Cardiac muscle cell (in vitro differentiated cells and primary cell): ENCODE data around the gene CHCHD3. TPM values are rescaled to one million over a fixed set of nuclear protein-coding genes. Genes with fewer than 3 reads are reported as not detected.
A peak's percentile ranks its signal among the peaks of the same experiment; 100 is the strongest.

Experiments used
- DNase-seq, 2 donors: peaks; one replicate each; pipeline versions ENCODE4 v3.0.0 to v3.0.0-alpha.2; 2010 to 2017; ENCODE audit warnings: low read depth in 1 of 2, low spot score in 1 of 2
- H3K27ac ChIP-seq: fragments of 200-600 bp; sonication (generic); 2 replicates; pipeline ENCODE4 v1.5.1; 2016
- H3K27me3 ChIP-seq: fragments of 200-600 bp; sonication (generic); 2 replicates; pipeline ENCODE4 v1.6.0; 2016; ENCODE audit warnings: control low read depth
- H3K36me3 ChIP-seq: fragments of 200-600 bp; sonication (generic); 2 replicates; pipeline ENCODE4 v1.5.1; 2016; ENCODE audit warnings: control low read depth
- H3K4me1 ChIP-seq: fragments of 200-600 bp; sonication (generic); 2 replicates; pipeline ENCODE4 v1.8.1; 2017; ENCODE audit warnings: low read depth, mild to moderate bottlenecking, mixed run types
- H3K4me3 ChIP-seq: fragments of 200-600 bp; sonication (generic); 2 replicates; pipeline ENCODE4 v1.5.1; 2016; ENCODE audit warnings: mild to moderate bottlenecking
- H3K9me3 ChIP-seq: fragments of 200-600 bp; sonication (generic); 2 replicates; pipeline ENCODE4 v1.5.1; 2017; ENCODE audit warnings: low read depth, mild to moderate bottlenecking, control low read depth
- polyA plus RNA-seq: library from polyadenylated mRNA; unstranded; fragments of >200 nt; fragmentation: Nextera tagmentation; extraction: Ambion mirVana; gene quantifications from 2 replicates; pipeline ENCODE4 v1.2.1, GENCODE V29; 2016
- total RNA-seq: library from RNA; depleted of rRNA; stranded (reverse); fragments of >200 nt; gene quantifications from 2 replicates; pipeline ENCODE4 v1.2.3, GENCODE V29; 2016
- TF ChIP-seq, protein P1 (sequence below): IDR thresholded peaks from 2 replicates; pipeline ENCODE4 v1.5.1; 2012; ENCODE audit warnings: low read depth, mild to moderate bottlenecking, low read length

CHCHD3 gene
- total and polyA plus RNA-seq, 2 experiments from 2014 or later: 95.1 to 127 TPM

DNA sequence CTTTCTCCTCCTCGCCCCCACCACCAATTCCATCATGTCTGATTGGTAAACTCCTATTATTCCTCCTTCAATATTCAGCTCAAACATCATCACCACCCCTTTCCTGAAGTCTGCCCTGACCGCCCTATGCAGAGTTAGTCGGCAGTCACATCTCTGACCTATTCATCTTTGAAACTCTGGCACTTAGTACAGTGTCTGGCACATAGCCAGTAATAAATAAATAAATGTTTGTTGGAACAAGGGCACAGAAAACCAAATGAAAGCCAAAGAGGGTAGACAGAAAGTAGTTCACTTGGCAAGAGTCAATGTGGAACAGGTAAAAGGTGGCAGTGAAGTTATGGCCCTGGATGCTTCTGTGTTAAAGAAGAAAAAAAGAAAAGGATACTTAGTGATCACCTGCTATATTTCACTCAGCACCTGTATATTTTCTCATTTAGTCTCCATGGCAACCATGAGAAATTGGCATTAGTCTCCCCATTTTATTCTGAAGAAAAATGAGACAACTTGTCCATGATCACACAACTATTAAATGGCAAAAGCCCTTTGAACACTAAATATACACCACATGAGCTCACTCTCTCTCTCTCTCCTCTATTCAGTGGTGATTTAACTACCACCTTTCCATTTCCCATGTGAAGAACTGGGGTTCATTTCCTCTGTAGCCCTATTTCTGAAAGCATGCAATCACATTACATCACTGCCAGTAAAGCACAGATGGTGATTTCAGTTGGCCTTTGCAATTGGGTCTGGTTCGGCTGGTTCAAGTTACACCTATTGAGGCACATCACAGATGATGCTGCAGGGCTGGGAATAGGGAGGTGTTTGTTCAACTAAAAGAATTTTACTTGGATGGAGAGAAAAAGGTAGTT lies 25.3 kb downstream of the CHCHD3 start:
- no peaks in the 10 kb centered on the region for H3K36me3 ChIP-seq
- peaks cover 9% of the 10 kb centered on the region for H3K4me1 ChIP-seq
- TF ChIP-seq, protein P1, sequence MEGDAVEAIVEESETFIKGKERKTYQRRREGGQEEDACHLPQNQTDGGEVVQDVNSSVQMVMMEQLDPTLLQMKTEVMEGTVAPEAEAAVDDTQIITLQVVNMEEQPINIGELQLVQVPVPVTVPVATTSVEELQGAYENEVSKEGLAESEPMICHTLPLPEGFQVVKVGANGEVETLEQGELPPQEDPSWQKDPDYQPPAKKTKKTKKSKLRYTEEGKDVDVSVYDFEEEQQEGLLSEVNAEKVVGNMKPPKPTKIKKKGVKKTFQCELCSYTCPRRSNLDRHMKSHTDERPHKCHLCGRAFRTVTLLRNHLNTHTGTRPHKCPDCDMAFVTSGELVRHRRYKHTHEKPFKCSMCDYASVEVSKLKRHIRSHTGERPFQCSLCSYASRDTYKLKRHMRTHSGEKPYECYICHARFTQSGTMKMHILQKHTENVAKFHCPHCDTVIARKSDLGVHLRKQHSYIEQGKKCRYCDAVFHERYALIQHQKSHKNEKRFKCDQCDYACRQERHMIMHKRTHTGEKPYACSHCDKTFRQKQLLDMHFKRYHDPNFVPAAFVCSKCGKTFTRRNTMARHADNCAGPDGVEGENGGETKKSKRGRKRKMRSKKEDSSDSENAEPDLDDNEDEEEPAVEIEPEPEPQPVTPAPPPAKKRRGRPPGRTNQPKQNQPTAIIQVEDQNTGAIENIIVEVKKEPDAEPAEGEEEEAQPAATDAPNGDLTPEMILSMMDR: no peak
- H3K27ac ChIP-seq: no peak overlapping the region
- no peaks in the 10 kb centered on the region for H3K9me3 ChIP-seq
- H3K4me3 ChIP-seq: no peak overlapping the region
- no peaks in the 10 kb centered on the region for H3K27me3 ChIP-seq
- no peak for DNase-seq

DNA sequence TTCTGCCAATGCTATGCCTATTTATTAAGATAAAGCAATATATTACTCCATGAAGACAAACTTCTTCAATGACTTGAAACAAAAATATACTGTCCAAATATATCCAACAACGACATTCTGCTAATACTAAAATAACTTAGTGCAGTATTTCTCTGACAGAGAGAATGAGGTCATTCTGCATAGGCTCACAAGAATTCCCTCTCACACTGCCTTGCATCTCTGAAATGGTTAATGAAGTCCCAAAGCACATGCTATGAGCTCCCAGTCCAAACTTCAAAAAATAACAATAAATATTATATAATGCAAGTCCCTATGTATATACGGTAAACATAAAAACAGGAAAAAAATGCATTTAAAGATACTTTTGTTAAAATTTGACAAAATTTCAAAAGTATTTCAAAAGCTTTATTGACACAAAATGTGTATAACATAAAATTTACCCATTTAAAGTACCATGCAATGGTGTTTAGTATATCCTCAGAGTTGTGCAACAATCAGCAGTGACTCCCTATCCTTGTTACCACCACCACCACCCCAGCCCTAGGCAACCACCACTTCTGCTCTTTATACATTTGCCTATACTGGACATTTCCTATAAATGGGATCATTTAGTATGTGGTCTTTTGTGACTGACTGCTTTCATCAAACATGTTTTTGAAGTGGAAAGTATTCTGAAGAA lies 27.6 kb downstream of the CHCHD3 start:
- Histone ChIP-seq H3K9me3 (no peaks in the 10 kb centered on the region), H3K4me1 (peaks cover 19% of the 10 kb centered on the region), H3K27ac (no peak overlapping the region), H3K36me3 (no peaks in the 10 kb centered on the region), H3K4me3 (no peak overlapping the region), H3K27me3 (no peaks in the 10 kb centered on the region)
- DNase-seq: no peak
- TF ChIP-seq, protein P1: no peak

DNA sequence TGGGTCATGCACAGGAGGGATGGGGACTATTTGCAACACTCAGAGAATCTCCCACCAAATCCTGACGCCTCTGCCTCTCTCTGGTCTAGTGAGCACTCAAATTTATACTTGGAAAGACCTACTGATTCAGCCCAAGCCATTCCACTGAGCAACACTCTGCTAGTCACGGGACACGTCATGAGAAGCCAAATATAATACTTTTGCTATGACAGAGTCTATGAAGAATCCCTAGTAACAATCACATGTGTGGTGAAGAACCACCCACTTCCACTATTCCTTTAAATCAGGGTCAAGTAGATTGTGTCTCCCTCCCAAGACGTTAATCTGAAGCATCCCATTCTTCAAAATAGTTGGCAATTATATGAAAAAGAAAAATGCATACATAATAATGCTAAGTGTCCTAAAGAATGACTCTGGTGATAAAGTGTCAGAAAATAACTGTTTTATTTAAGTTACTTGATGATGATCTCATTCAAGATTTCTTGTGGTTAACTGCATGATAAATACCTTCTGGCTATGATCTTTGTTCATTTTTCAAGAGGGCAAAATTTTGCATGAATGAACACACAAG lies 28.5 kb downstream of the CHCHD3 start:
- no peaks in the 10 kb centered on the region for H3K27me3 ChIP-seq
- peak in 1 of 2 donors; percentile 90 for DNase-seq
- no peak overlapping the region for H3K4me3 ChIP-seq
- H3K36me3 ChIP-seq: no peaks in the 10 kb centered on the region
- TF ChIP-seq, protein P1: no peak
- H3K9me3 ChIP-seq: no peaks in the 10 kb centered on the region
- H3K4me1 ChIP-seq: peaks cover 19% of the 10 kb centered on the region
- no peak overlapping the region for H3K27ac ChIP-seq

DNA sequence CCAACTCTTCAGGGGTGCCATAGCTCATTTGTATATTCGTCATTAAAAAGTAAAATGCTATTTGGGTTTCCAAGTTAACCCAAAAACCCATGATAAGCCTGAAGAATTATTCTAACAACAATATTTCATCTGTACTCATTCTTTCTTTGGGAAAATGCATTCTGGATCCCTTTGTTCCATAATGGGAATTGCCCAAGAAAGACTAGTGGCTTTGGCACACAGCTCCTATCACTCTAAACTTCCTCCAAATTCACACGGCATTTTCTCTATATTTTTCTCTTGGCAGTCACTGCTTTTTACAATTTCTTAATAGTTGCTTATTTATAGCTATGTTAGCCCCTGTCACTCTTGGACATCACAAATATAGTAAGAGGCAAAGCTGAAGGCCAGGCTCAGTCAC lies 29.1 kb downstream of the CHCHD3 start:
- H3K4me1 ChIP-seq: peaks cover 19% of the 10 kb centered on the region
- H3K27me3 ChIP-seq: no peaks in the 10 kb centered on the region
- no peak overlapping the region for H3K27ac ChIP-seq
- H3K4me3 ChIP-seq: no peak overlapping the region
- TF ChIP-seq, protein P1: no peak
- peak in 1 of 2 donors; percentile 24 for DNase-seq
- H3K9me3 ChIP-seq: no peaks in the 10 kb centered on the region
- no peaks in the 10 kb centered on the region for H3K36me3 ChIP-seq

DNA sequence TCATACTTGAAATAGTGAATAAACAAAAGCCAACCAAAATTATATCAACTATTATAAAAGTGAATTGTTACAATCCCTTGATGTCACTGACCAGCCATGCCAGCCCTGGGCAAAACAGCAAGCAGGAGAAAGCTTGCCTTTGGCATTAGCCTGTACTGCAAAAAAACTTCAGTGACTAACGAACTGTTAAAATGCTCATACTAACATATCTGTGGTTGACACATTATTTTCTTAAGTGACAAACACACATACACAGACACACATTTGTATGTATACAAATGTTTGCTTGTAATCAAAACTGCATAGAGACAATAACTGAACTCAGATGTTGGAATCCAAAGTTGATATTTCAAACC lies 29.5 kb downstream of the CHCHD3 start:
- no peaks in the 10 kb centered on the region for H3K9me3 ChIP-seq
- TF ChIP-seq, protein P1: no peak
- peaks cover 19% of the 10 kb centered on the region for H3K4me1 ChIP-seq
- no peak for DNase-seq
- no peaks in the 10 kb centered on the region for H3K36me3 ChIP-seq
- H3K27ac ChIP-seq: no peak overlapping the region
- H3K4me3 ChIP-seq: no peak overlapping the region
- H3K27me3 ChIP-seq: no peaks in the 10 kb centered on the region
